Measurements from ENCODE around the gene ADCY1.

The ADCY1 gene

DNA sequence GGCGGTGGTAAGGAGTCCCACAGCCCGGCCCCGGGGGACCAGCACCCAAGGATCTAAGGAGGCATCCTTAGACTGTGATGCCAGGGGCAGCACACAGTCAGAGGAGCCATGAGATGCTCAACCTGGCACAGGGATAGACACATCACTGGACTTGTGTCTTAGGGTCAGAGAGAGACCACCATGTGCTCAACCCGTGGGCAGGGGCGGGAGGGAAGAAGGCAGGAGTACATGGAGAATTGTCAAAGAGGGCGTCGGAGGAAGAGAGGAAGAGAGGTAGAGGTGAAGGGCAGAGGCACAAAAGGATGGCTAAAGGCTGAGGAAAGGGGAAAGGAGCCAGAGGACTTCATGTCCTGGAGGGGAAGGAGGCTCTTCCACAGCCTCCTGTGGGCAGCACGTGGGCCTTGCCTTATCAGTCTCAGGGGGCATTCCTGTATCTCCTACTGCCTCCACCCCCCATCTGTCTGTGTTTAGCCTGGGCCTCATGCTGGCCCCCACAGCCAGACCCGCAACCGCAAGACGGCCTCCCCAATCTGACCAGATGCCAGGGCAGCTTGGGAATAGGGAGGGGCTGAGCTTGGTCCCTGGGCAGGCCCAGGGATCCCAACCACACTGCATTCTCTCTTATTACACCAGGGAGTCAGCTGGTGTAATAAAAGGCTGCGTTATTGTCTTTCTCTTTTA, 2.2 kb downstream of the ADCY1 start:
- DNase-seq (ENCODE audit: low read depth, low spot score), result no peak

DNA sequence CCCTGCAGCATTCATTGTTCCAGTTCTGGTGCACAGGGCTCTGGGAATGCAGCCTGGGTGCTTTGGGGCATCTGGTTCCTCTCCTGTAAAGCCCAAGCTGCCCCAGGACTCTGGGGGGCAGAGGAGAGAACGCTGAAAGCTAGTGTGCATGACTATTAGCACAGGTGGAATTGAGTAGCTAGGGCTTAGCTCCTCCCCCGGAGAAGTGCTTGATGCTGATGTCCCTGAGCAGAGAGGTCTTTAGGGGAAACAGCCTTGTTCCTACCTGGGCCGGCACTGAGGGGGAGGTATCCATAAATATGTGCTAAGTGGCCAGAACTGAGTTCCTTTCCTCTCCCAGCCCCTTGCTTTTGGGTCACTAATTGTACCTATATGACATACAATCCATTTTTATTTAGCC, 3.9 kb downstream of the ADCY1 start:
- no peak for DNase-seq (ENCODE audit: low read depth, low spot score)

DNA sequence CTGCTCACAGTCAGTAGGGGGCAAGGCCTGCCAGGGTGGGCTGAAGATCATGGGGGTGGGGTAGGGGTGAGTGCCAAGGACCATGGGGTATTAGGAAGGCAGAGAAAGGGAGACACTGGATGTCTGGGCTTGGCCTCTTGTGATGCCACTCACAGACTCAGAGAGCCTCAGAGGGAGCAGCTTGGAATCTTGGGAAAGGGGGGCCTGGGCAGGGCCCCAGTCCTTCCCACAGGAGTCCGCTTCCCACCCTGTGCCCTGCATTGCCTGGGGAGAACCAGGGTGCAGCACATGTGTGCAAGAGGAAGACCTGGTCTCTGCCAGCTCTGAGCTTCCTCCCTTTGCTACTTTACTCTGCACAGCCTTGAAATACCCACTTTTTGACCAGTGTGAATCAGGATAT, 4.3 kb downstream of the ADCY1 start:
- no peak for DNase-seq (ENCODE audit: low read depth, low spot score)

DNA sequence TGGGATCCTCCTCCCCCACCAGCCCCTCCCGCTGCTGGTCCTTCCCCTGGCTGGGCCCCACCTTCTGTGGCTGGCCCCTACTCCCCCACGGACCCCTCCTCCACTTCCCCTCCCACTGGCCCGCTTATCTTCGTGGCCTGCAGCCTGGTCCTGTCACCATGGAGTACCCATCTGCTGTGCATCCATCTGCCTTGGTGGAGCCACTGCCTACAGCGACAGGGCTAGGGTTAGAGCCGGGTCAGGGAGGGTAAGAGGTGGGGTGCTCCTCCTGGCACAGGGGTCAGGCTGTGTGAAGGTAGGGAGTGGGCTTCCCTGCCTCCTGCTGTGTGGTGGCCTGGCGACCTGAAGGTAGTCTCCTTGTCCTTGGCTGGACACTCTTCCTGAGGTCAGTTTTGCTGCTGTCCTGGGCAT, 5.2 kb downstream of the ADCY1 start:
- no peak for DNase-seq (ENCODE audit: low read depth, low spot score)

DNA sequence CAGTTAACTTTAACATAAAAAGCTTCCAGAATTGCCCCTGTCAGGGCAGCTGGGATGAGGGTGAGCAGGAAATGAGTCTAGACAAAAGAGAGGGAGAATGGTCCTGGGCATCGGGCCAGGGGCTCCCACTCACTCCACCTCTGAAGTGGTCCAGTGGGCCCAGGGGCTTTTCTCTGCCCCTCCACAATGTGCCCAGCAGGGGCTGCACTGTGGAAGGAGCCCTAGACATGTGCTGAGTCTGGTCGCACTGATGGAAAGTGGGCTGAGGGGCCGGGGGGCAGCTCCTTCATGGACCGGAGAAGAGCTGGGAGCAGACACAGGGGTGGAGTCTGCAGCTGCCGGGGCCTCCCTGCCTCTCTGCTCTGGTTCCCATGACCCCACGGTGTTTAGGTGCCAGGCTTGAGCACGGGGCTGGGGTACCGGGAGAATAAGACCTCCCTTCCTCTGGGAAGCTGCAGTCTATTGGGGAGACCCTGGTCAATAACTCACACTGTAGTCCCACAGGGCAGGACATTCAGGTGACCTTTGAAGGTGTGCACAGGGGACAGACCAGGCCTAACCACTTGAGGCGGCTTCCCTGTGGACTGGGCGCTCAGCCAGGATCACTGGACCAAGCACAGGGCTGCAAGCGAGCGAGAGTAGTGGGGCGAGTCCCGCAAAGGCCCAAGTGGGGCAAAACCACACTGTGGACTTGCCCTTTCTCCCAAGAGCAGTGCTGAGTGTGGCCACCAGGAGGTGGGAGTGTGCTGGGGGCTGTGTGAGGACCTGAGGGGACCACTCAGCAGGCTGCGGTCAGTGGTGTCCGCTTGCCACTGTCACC, 6.1 kb downstream of the ADCY1 start:
- no peak for DNase-seq (ENCODE audit: low read depth, low spot score)

DNA sequence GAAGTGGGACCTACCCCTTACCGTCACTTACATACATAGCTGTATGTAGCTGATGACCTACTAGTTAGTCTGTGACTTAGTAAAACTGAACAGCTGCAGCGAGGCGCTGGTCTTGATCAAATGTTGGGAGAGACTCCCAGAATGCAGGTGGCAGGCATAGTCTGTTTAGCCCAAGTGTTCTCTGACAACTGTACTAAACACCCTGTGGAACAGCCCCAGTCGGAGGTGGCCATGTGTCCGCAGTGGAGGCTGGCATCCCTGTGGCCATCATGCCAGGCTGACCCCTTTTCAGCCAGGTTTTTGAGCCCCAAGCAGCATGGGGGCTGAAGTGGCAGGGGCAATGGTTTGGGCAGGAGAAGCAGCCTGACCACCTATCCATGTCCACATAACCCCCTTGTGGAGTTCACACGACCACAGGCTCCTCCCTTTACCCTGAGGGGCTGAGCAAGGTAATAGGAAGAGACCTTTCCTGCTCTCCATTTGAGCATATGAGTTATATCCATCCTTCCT, 7.2 kb downstream of the ADCY1 start:
- DNase-seq (ENCODE audit: low read depth, low spot score), result no peak

DNA sequence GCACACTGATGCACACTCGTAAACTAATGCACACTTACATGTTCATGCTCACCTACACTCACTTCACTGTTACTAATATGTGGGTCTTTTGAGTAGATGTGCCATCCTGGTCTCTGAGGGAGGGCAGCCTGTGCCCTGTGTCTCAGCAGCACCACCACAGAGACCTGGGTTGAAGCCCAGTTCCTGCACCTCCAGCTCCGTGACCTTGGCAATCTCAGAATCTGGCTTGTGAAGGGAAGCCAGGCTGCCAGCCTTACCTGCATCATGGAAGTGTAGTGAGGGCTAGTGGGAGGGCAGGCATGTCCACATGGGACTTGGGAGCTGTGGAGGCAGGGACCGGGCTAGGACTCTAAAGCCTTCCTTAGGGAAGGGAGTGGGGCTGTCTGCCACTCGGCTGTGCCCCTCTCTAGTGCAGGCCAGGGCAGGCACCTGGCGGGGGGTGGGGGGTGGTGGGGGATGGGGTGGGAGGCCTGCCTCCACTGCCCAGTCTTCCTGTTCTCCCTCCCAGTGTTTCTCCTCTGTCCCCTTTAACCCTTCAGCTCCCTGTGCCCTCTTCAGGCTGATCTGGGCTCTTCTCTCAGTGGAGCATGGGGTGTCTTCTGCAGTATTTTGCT, 8.1 kb downstream of the ADCY1 start:
- no peak for DNase-seq (ENCODE audit: low read depth, low spot score)

DNA sequence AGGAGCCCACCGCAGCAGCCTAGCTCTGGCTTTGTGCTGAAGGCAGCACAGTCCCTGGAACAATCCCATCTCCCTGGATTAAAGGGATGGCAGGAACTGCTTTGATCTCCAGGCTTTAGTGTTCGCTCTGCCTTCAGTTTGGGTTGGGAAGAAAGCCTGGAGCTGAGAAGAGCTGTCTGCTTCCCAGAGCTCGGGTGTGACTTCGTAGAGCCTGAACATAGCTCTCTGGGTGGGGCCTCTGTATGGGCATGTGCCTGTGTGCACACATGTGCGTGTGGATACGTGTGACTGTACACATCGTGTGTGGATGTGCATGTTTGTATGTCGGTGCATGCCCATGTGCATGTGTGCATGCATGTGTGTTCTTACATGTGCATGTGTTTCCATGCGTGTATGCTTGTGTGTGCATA, 8.7 kb downstream of the ADCY1 start:
- DNase-seq (ENCODE audit: low read depth, low spot score), result no peak

DNA sequence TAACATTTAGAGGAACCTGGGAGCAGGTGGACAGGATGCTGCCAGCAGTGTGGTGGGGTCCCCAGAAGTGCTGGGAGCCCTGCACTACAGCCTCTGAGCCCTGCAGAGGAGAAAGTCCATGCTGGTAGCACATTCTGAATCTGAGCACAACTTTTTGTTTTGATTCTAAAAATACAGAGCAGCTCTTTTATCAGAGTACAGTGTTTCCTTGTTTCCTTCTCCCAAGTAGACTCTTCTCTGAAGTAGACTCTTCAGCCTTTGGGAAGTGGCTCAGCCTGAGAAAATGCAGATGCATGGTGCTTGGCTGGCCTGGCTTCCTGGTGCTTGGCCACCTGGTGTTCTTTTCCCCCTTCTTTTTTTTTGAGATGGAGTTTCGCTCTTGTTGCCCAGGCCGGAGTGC, 9.1 kb downstream of the ADCY1 start:
- DNase-seq (ENCODE audit: low read depth, low spot score), result no peak

DNA sequence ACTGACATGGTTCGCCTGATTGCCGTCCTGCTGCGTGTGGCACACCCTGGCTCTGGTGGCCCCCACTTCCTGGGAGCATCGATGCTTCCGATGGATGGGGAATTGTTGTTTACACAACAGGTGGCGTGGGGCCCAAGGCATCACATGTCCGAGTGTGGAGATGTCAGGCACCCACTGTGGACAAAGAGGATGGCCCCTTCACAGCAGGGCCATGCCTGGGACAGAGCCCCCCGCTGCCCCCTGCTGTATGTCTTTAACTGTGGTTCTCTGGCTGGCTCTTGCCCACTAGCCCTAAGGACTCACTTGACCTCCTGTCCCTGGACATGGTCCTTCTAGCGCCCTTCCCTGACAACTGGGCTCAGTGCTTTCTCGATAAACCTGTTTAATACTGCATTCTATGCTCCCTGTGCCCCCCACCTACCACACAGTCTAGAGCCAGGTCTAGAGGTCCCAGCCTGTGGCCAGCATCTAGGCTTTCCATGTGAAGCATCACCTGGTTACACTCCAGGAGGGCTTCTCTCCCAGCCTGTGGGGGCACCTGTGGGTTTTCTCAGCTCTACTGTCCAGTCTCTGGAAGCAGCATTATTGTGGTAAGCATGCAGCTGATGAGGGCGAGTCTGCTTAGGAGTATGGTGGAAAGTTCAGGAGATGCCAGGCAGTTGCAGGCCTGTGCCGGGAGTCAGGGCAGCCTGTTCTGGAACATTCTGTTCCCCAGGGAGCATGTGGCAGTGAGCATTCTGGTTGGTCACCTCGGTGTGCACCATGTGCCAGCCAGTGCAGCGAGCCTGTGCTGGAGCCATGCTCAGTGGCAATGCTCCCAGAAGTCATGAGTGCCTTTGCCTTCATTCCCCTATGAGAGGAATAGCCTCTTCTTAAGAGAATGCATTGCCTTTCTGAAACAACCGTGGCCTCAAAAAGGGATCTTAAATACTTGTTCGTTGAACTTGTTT, 10.4 kb downstream of the ADCY1 start:
- DNase-seq (ENCODE audit: low read depth, low spot score), result no peak

DNA sequence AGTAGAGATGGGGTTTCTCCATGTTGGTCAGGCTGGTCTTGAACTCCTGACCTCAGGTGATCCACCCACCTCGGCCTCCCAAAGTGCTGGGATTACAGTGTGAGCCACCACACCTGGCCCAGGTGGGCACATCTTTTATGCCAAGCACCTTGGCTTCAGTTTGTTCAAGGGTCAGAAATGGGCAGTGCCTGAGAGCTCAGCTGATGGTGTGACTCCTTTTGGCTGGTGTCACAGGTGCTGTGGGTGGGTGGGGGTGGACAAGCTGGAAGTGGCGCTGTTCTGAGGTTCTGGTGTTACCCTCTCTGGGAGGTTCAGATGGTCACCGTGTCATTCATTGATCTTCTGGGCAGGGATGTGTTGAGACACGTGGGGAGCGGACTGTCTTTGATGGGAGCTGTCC, 11.5 kb downstream of the ADCY1 start:
- no peak for DNase-seq (ENCODE audit: low read depth, low spot score)

DNA sequence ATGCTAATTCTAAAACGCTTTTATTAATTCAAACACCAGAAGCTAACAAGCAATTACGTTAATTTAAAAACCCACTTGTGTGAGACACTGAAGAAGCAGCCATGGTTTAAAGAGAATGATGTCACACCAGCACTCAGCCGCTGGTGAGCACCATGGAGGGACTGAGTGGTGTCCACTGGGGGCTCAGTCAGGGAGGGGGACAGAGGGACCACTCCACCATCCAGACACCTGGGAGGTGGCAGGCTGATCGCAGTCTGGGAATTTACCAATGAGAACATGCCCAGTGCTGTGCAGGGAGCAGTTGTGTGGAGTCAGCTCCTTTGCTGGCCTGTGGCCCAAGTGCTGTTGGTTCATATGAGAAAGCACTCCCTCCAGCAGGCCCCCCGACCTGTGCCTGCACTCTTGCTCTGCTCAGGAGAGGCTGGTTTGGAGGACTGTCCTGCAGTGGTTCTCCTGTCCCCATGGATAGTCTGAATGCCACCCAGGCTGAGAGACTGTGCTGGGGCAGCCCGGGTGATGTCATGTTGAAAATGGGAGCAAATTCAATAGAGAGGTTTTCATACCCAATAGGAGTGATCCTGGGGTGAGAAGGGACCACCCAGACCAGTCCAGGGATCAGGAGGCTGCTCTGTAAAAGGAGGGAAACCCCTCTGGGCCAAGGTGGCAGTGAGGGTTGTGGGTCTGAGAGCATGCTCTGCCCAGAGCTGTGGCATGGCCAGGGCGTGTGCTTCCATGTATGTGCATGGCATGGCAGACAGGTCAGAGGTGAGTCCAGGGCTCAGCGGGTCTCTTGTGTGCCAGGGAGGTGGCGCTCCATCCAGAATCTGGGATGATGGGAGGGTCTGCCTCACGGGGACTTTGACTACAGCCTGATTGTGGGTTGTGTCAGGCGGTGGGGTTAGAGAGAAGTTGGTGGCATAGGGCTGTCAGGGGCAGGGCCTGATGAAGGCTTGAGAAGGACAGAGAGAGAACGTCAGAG, 12.7 kb downstream of the ADCY1 start:
- DNase-seq (ENCODE audit: low read depth, low spot score), result no peak

DNA sequence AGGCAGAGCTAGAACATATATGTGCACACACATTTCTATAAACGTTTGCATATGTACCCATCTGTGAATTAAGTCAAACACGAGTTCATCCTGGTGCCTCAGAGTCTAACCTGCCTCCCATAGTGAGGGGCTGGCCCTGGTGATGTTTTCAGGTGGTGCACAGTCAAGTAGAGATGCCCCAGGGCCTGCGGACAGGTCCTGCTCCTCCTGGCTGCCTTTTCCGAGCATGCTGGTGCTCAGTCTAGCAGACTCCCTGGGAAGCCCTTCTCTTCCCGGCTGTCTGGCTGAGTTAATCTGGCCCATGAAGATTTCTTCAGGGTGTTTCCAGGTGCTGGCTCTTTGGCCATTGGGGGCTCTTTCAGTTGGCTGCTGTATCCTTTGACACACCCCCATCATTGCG, 14.3 kb downstream of the ADCY1 start:
- DNase-seq (ENCODE audit: low read depth, low spot score), result no peak

DNA sequence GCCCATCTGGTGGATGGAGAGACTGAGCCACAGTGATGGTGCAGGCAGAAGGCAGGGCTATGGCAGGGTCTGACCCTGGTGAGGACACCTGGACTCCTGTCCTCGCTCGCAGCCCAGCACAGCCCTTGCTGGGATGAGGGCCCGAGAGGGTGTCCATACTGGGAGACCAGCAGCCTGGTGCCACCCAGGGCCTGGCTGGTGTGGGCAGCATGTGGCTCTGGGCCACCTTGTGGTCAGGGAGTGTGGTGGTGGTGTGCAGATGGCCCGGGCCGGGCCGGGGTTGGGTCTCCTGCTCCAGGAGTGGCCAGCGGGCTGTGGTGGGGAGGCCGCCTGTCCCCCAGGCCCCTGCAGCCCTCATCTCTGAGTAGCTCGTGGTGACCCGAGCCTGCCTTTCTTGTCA, 14.9 kb downstream of the ADCY1 start:
- no peak for DNase-seq (ENCODE audit: low read depth, low spot score)

DNA sequence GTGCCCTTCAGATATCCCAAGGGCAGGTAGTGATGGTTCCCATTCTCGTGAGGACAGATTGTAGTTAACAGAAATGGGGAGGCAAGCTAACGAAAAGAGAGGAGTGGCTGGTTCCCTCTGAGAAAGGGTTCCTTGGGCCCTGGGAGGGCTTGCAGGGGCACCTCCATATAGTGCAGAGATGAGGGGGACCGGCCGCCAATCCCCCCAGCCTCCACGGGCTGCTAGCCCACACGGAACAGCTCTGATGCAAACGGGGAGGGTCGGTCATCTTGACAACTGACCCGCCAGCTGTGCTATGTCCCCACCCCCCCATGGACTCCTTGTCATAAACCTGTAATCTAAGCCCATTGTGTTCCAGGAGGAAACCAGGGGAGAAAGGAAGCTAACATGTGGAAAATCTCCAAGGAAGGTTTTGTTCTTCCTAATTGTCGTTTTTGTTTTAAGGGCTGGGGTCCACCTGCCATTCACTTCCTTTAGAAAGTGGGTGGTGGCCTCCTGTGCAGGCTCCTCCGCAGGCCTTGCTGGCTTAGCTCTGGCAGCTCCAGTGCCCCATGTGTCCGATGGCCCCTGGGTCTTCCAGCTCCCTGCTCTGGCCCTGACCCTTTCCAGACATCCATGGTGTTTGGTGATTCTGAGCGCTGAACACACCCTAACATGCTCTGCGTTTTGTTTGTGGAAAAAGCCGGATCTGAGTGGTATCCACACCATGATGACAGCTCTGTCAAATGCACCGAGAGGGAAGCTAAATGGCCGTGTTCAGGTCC, 15.9 kb downstream of the ADCY1 start:
- no peak for DNase-seq (ENCODE audit: low read depth, low spot score)

DNA sequence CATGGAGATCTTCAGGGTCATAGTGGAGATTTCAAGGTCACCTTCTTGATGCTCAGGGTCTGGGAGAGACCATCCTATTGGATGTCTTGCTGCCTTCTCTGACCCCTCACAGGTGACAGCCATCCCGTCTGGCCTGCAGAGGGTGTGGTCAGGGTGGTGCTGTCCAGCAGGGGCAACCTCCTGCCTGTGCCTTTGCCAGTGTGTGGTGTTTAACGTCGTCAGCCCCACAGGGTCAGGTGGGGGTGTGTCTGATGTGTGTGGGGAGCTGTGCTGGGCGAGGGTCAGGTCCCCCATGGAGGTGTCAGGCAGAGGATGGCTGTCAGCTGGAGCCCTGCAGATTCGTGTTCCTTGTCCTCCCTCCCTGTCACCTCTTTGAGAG, 16.5 kb downstream of the ADCY1 start:
- no peak for DNase-seq (ENCODE audit: low read depth, low spot score)

DNA sequence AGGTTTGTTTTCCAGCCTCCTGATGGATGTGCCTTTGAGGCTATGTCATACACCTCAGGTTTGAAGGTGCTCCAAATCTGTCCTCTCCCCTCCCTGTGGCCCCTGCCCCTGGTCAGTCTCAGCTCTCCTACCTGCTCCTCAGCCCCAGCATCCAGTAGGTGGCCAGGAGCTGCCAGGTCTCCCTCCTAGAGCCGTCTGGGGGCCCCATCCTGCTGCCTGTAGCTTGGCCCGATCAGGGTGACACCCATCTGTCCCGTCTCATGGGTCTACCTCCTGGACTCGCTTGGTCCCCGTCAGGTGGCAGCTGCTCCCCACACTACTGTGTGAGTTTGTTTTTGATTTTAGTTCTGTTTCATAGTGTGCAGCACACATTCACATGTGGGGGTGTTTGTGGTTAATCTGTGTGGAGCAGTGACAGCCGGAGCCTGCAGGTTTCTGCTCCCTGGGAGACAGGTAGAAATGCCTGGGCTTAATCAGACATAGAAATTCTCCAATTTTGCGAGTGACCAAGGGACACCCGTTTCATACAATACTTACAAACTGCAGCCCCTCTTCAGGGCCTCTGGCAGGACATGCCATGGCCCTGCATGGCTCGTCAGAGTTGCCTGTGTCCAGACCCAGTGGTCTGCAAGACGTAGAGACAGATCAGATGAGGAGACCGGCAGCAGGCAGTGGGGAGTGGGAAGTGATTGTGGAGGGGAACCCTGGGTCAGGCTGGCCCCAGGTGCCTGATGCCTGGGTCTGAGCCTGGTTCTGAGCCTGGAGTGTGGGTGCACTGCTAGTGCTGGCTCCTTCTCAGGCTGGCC, 17.1 kb downstream of the ADCY1 start:
- no peak for DNase-seq (ENCODE audit: low read depth, low spot score)

DNA sequence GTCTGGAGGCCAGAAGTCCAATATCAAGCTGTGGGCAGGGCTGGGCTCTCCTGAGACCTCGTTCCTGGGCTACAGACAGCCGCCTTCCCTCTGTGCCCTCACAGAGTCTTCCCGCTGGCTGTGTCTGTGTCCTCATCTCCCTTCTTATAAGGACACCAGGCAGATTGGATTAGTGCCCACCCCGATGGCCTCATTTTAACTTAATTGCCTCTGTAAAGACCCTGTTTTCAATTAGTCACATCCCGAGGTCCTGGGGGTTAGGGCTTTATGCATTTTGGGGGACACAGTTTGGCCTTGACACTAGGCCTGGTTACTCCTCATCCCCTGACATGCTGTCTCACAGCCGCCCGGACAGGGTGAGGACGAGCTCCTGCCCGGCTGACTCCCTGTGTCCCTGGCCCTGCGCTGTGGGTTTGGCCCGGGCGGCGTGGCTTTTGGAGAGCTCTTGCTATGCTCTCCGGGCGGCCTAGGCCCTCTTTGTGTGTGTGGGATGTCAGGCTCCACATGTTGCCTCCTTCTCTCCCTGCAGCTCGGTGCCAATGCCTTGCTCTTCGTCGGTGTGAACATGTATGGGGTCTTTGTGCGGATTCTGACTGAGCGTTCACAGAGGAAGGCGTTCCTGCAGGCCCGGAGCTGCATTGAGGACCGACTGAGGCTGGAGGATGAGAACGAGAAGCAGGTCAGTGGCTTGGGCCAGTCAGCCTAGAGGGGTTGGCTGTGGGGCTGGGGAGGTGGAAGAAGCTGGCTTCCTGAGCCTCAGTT, 18.2 kb downstream of the ADCY1 start:
- DNase-seq (ENCODE audit: low read depth, low spot score), result no peak

All from activated CD4-positive, CD25-positive, alpha-beta regulatory T cell treated with anti-CD3 and anti-CD28 coated beads, Interleukin-2, amount 50 U/mL, for 16 hours (primary cell).